Endothelial cell of umbilical vein (primary cell): ENCODE measurements around the gene LRRC27. TPM values are rescaled to one million over a fixed set of nuclear protein-coding genes. Genes with fewer than 3 reads are reported as not detected.

Source experiments
- BruUV-seq: library from RNA; stranded (reverse); fragments of 400-500 nt; replicated peaks from 2 replicates; lab custom pipeline; 2021; lab: Mats Ljungman, UMichigan
- CTCF ChIA-PET: fragments of 300-600, 350-600 bp; sonication (Branson Sonifier 250); formaldehyde crosslinking; loops from one replicate; lab custom pipeline; 2021; ENCODE audit warnings: antibody characterized with exemption, inconsistent platforms; lab: Charles Lee
- POLR2A ChIA-PET: fragments of 300-600, 350-600 bp; sonication (Branson Sonifier 250); formaldehyde crosslinking; loops from one replicate; lab custom pipeline; 2021; ENCODE audit warnings: antibody characterized with exemption, inconsistent platforms; lab: Charles Lee
- DNase-seq: peaks from one replicate; pipeline ENCODE4 v3.0.0-alpha.2; 2011; ENCODE audit warnings: low read depth, low spot score
- FAIRE-seq: peaks from 2 replicates; lab custom pipeline; 2011; peaks lifted over from hg19 to GRCh38; lab: Jason Lieb, UNC
- H2AFZ ChIP-seq: 2 replicates; pipeline ENCODE4 v1.6.0; 2012; ENCODE audit warnings: low read depth, low read length, control low read depth, inconsistent platforms
- H3K27ac ChIP-seq: 2 replicates; pipeline ENCODE4 v1.5.1; 2011; ENCODE audit warnings: low read depth, mild to moderate bottlenecking, control low read depth, low read length, moderate library complexity; ENCODE audit not compliant: insufficient read depth
- H3K27me3 ChIP-seq, 2 experiments: 2 replicates each; pipeline versions ENCODE4 v1.6.0 to v1.6.1; 2011; ENCODE audit warnings: low read length in 2 of 2, mixed read lengths in 1 of 2; ENCODE audit not compliant: control insufficient read depth in 2 of 2, insufficient read depth in 2 of 2
- H3K36me3 ChIP-seq, 2 experiments: 2 replicates in 1 of 2; 3 replicates in 1 of 2; pipeline ENCODE4 v1.5.1; 2011; ENCODE audit warnings: low read length in 2 of 2, mild to moderate bottlenecking in 1 of 2, moderate library complexity in 1 of 2; ENCODE audit not compliant: control insufficient read depth in 2 of 2, insufficient read depth in 2 of 2; ENCODE audit errors: extremely low read depth in 1 of 2
- H3K4me1 ChIP-seq: 3 replicates; pipeline ENCODE4 v1.5.1; 2011; ENCODE audit warnings: mild to moderate bottlenecking, low read length; ENCODE audit not compliant: control insufficient read depth, insufficient read depth; ENCODE audit errors: extremely low read depth
- H3K4me2 ChIP-seq: 2 replicates; pipeline ENCODE4 v1.6.1; 2011; ENCODE audit warnings: low read length, control low read depth, mixed read lengths; ENCODE audit not compliant: insufficient read depth
- H3K4me3 ChIP-seq, 3 experiments: fragments of 200-600 bp in 1 of 3; sonication (generic), shearing (Covaris generic) in 1 of 3; replicated peaks in 1 of 3; 2 replicates each; pipeline ENCODE4 v1.5.1; 2011 to 2016; ENCODE audit warnings: control low read depth in 3 of 3, low read length in 3 of 3, mild to moderate bottlenecking in 2 of 3, inconsistent platforms in 1 of 3, low read depth in 1 of 3, moderate library complexity in 1 of 3; ENCODE audit not compliant: insufficient read depth in 1 of 3
- H3K79me2 ChIP-seq: 2 replicates; pipeline ENCODE4 v1.6.0; 2012; ENCODE audit warnings: low read length, inconsistent platforms; ENCODE audit not compliant: control insufficient read depth, insufficient read depth
- H3K9ac ChIP-seq: replicated peaks from 2 replicates; pipeline ENCODE3; 2011; ENCODE audit warnings: low read length, control low read depth; ENCODE audit not compliant: insufficient read depth; ENCODE audit errors: extremely low read depth
- H3K9me1 ChIP-seq: replicated peaks from 3 replicates; pipeline ENCODE4 v1.6.0; 2011; ENCODE audit warnings: mild to moderate bottlenecking, low read length; ENCODE audit not compliant: control insufficient read depth, insufficient read depth; ENCODE audit errors: extremely low read depth
- H3K9me3 ChIP-seq: replicated peaks from 2 replicates; pipeline ENCODE4 v1.5.1; 2012; ENCODE audit warnings: low read length, inconsistent platforms; ENCODE audit not compliant: control insufficient read depth, insufficient read depth
- H4K20me1 ChIP-seq: replicated peaks from 2 replicates; pipeline ENCODE3; 2011; ENCODE audit warnings: mild to moderate bottlenecking, low read length; ENCODE audit not compliant: control insufficient read depth, insufficient read depth; ENCODE audit errors: extremely low read depth
- CTCF ChIP-seq, 2 donors: IDR thresholded peaks; 1 replicate in 1 of 2; 2 replicates in 1 of 2; pipeline ENCODE4 v1.5.1; 2011; ENCODE audit warnings: low read length in 2 of 2, mild to moderate bottlenecking in 2 of 2, moderate library complexity in 2 of 2, control low read depth in 1 of 2, inconsistent platforms in 1 of 2, low read depth in 1 of 2; ENCODE audit not compliant: insufficient read depth in 1 of 2; ENCODE audit errors: extremely low read depth in 1 of 2
- EZH2 ChIP-seq: IDR thresholded peaks from 2 replicates; pipeline ENCODE4 v1.6.1; 2012; ENCODE audit warnings: borderline replicate concordance, low read depth, mild to moderate bottlenecking, moderate library complexity, low read length, inconsistent platforms; ENCODE audit not compliant: severe bottlenecking
- FOS ChIP-seq: IDR thresholded peaks from 2 replicates; pipeline ENCODE4 v1.6.1; 2011; ENCODE audit warnings: mild to moderate bottlenecking, low read length, moderate library complexity, borderline replicate concordance; ENCODE audit not compliant: insufficient read depth
- GATA2 ChIP-seq: IDR thresholded peaks from 2 replicates; pipeline ENCODE4 v1.7.0; 2011; ENCODE audit warnings: low read depth, mild to moderate bottlenecking, moderate library complexity, mixed read lengths, low read length; ENCODE audit not compliant: insufficient read length, insufficient read depth
- JUN ChIP-seq: IDR thresholded peaks from 2 replicates; pipeline ENCODE4 v1.6.1; 2011; ENCODE audit warnings: borderline replicate concordance, low read depth; ENCODE audit not compliant: insufficient read length, insufficient read depth
- MAX ChIP-seq: IDR thresholded peaks from 2 replicates; pipeline ENCODE4 v1.6.1; 2011; ENCODE audit not compliant: insufficient read depth, insufficient read length
- MYC ChIP-seq: IDR thresholded peaks from one replicate; pipeline ENCODE4 v1.6.1; 2011; ENCODE audit warnings: mild to moderate bottlenecking, low read depth, low read length
- POLR2A ChIP-seq: IDR thresholded peaks from 2 replicates; pipeline ENCODE4 v1.6.1; 2012; ENCODE audit warnings: low read depth, mild to moderate bottlenecking, control low read depth, low read length
- POLR2AphosphoS5 ChIP-seq: IDR thresholded peaks from 2 replicates; pipeline ENCODE4 v1.6.1; 2012; ENCODE audit warnings: low read depth, mild to moderate bottlenecking, control low read depth, low read length, moderate library complexity; ENCODE audit not compliant: insufficient read depth
- dilution Hi-C: fragments of 300-500 bp; cut with MboI; formaldehyde crosslinking; loops from one replicate; pipeline ENCODE4 v1.15.0; 2019; ENCODE audit warnings: low sequenced_read_pairs; ENCODE audit not compliant: extremely low pct_ligation_motif_present
- intact Hi-C: fragments of 100-400 bp; cut with micrococcal nuclease; formaldehyde crosslinking; loops from one replicate; pipeline ENCODE4 v1.10.0; 2022
- polyA plus RNA-seq, 4 experiments: library from polyadenylated mRNA; depleted of rRNA in 3 of 4; stranded (reverse) in 3 of 4; unstranded in 1 of 4; fragments of >200 nt; gene quantifications; 2 replicates each; pipeline versions ENCODE4 v1.2.1 to v1.2.3, GENCODE V29; 2011 to 2012; ENCODE audit warnings: missing spikeins in 1 of 4
- total RNA-seq: library from RNA; stranded (reverse); gene quantifications from 2 replicates; pipeline ENCODE4 v1.2.3, GENCODE V29; 2021

The LRRC27 gene
- total and polyA plus RNA-seq, 2 donors (not counting 3 experiments of a cell fraction or from before 2014, with no cell fraction given) = 8.3 to 13.6 TPM

GRCh38 chr10:132292287-132293200 lies 39.4 kb upstream of the LRRC27 start:
- Histone ChIP-seq H3K27ac (no peak overlapping the region), H3K27me3 (peaks cover 0 to 4% of the 10 kb centered on the region in 2 experiments), H3K36me3 (no peaks in the 10 kb centered on the region), H3K79me2 (no peaks in the 10 kb centered on the region), H3K4me2 (no peak overlapping the region), H2AFZ (no peak overlapping the region), H4K20me1 (no peaks in the 10 kb centered on the region), H3K4me1 (no peaks in the 10 kb centered on the region), H3K4me3 (no peak overlapping the region), H3K9me3 (no peaks in the 10 kb centered on the region), H3K9me1 (no peaks in the 10 kb centered on the region), H3K9ac (no peak overlapping the region)
- intact Hi-C loops (no loop called here), dilution Hi-C loops (no loop called here)
- no peak for FAIRE-seq
- TF ChIP-seq MAX (no peak), CTCF (IDR thresholded peaks at IDR 0.05; ENCODE audit: extremely low read depth in 1 of 2, insufficient read depth in 1 of 2, low read depth in 1 of 2, low read length in 2 of 2) (no peak), MYC (no peak), POLR2AphosphoS5 (no peak), JUN (no peak), GATA2 (no peak), POLR2A (no peak), FOS (no peak), EZH2 (no peak)
- ChIA-PET CTCF (no interaction called here), POLR2A (no interaction called here)
- DNase-seq = no peak
- BruUV-seq = no TSS peak
